NCI-H510A (cell line): ENCODE results near the gene CCDC116.

Source experiments
- DNase-seq: peaks from one replicate; lab custom pipeline; 2025; lab: John Stamatoyannopoulos, UW

CCDC116 gene

DNA sequence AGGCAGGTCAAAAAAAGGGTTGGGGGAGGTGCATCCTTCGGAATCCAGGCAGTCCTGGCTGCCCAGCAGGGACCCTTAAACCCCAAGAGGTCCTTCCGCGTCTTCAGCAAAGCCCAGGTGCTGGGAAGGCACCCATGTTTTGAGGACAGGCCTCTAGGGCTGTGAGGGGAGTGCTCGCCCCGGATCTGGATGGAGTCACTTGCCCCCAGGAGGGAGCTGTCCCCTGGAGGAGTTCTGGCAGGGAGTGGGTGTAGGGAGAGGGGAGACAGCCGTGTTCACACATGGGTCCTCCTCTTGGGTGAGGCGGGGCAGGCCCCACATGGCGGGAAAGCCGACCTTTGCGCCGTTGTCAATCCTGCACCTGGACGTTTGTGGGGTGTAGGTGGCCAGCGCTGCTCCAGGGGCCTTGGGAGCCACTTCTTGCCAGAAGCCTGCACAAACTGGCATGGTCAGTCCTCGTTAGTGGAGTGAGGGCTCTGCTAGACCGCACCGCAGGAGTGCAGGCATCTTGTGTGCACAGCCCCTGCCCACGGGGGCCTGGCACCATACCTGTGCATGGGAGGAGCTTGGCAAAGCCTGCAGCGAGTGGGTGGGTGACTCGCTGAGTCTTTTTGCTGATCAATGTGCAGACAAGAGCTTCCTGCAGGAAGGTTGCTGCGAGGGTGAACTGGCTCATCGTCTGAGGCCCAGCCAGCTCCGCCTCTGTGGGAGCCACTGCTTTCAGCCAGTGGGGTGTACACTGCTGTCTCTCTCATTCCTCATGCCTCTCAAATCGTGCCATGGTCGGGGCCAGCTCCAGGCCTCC, 49.2 kb downstream of the CCDC116 start:
- DNase-seq: no peak

DNA sequence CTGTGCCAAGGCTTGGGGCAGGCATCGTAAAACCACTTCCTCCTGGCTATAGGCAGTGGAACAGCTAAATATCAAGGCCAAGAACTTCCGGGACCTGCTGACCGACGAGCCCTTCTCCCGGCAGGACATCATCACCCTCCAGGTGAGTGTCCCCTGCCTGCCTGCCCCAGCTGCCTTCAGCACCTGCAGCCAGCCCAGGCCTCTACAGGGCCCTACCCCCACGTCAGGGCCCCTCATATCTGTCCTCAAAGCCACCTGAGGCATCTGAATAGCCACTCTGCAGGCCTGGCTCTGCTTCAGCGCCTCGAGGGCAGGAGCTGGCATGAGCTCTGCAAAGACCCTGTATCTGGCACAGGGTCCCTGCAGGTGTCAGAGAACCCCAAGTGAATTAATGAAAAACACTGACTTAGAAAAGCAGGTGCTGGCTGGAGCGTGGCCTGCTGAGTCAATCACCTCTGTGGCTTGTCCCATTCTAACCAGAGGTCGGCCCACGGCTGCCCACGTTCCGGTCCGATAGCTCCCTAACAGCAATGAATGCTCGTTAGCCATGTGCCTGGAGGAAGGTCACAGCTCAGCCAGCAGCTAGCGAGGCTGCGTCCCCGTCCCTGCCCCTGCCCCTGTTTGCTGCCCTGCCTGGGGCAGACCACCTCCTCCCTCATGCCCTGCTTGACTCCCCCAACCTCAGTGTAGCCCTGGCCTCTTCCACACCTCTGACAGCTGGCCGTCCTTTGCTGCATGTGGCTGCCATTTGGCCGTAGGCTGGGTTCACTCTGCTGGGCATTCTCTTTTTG, 50.0 kb downstream of the CCDC116 start:
- DNase-seq: no peak

DNA sequence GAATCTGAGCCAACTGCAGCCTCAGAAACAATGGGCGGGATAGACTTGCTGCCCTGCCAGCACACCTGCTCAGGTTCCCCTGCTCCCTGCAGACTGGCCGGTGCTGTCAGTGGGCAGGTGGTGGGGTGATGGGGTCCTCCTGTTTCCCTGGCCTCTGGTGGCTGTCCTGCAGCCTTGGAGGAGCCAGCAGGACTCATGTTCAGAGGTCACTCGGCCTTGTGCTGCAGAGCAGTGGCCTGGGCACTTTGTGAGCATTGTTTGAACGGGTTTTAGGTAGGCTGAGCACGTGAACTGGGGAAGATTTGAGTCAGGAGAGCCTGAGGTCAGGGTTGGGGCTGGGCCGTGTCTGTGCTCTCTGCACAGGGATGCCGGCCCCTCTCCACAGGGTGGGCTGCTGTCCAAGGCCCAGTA, 50.8 kb downstream of the CCDC116 start:
- no peak for DNase-seq

DNA sequence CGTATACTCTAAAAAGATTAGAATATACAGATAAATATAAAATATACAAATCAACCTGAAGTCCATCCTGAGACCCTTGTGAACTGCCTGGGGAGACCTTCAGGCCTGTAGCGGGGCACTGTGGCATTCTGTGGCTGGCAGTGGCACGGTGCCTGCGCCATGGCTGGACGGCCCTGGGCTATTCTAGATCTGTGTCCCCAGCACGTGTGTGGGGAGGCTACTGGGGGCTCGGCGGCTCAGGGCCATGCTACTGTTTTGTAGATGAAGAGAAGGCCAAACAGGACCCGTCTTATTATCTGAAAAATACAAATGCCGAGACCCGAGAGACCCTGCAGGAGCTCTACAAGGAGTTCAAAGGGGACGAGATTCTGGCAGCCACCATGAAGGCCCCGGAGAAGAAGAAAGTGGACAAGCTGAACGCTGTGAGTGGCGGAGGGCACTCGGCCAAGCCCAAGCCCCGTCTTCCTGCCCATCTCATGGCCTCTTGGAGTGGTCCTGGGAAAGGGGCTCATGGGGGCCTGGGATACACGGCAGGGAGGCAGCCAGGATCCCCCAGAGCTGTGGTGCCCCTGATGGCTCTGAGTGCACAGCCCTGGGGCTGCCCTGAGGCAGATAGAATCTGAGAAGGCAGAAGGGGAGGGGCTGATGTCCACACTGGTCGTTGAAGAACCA, 52.1 kb downstream of the CCDC116 start:
- no peak for DNase-seq

DNA sequence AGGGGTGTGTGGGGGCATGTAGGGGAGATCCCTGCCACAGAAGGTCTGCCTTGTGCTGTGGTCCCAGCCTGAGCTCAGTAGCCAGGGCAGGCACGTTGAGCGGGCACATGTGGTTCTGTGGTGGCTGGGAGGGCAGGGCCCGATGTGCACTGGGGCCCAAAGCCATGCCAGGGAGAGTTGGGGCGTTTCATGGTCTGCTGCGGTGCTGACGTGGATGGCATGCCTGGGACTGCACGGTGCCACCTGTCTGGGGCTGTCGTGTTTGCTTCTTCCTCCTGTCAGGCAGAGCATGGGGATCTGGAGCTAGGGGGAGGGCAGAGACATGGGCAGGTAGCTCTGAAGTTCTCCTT, 52.6 kb downstream of the CCDC116 start:
- DNase-seq: no peak

DNA sequence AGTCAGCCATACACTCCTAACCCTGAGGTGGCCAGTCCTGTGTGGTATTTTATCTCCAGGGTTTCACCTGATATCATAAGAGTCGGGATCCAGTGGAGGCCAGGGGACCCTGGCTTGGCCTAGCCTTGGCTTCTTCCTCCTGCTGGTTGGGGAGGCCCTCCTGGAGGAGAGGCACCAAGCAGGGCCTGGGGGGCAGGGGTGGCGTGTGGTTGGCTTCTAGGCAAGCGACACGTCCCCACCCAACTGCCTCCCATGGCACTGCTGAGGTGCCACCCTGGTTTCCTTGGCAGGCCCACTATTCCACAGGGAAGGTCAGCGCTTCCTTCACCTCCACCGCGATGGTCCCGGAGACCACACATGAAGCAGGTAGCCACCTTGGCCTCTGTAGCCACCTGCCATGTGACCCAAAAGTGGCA, 53.6 kb downstream of the CCDC116 start:
- DNase-seq: no peak
